GM12878 (cell line): ENCODE results near the gene GK. TPM values are rescaled to one million over a fixed set of nuclear protein-coding genes. Genes with fewer than 3 reads are reported as not detected.
A peak's percentile ranks its signal among the peaks of the same experiment; 100 is the strongest.

Experiments
- ATAC-seq: fragments of 200-7000 bp; cut with Tn5 transposase; 3 replicates; pipeline ENCODE4 v1.9.1; 2020; ENCODE audit warnings: mild to moderate bottlenecking, moderate library complexity
- BruUV-seq: library from RNA; stranded (reverse); fragments of 400-500 nt; replicated peaks from 2 replicates; lab custom pipeline; 2021; lab: Mats Ljungman, UMichigan
- CTCF ChIA-PET: fragments of 300-600 bp; sonication (Branson Sonifier 250); formaldehyde crosslinking; extraction: SDS; loops from one replicate; lab custom pipeline; 2021; ENCODE audit warnings: inconsistent platforms; lab: Yijun Ruan, JAX
- POLR2A ChIA-PET: fragments of 350-600 bp; formaldehyde crosslinking; extraction: SDS; loops from one replicate; lab custom pipeline; 2021; ENCODE audit warnings: inconsistent platforms; lab: Charles Lee
- RAD21 ChIA-PET: fragments of 300-600 bp; sonication (Branson Sonifier 250); formaldehyde crosslinking; loops from one replicate; lab custom pipeline; 2023; ENCODE audit warnings: antibody characterized with exemption; ENCODE audit not compliant: unreplicated experiment; lab: Charles Lee
- SMC1A ChIA-PET: fragments of 300-600 bp; sonication (Branson Sonifier 250); formaldehyde crosslinking; loops from one replicate; lab custom pipeline; 2023; ENCODE audit not compliant: unreplicated experiment, uncharacterized antibody; lab: Charles Lee
- DNase-seq: peaks from one replicate; pipeline ENCODE4 v3.0.0-alpha.2; 2011; ENCODE audit warnings: low read depth, low spot score
- FAIRE-seq: peaks from 3 replicates; lab custom pipeline; 2011; peaks lifted over from hg19 to GRCh38; lab: Jason Lieb, UNC
- H2AFZ ChIP-seq: 2 replicates; pipeline ENCODE4 v1.6.0; 2011; ENCODE audit warnings: low read depth, low read length, control low read depth; ENCODE audit not compliant: control insufficient read depth
- H3K27ac ChIP-seq: 2 replicates; pipeline ENCODE4 v1.5.1; 2011; ENCODE audit warnings: control low read depth; ENCODE audit not compliant: control insufficient read depth, insufficient read depth
- H3K27me3 ChIP-seq, 2 experiments: replicated peaks in 1 of 2; 2 replicates each; pipeline versions ENCODE4 v1.6.0 to v1.6.1; 2011; ENCODE audit warnings: low read length in 1 of 2; ENCODE audit not compliant: control insufficient read depth in 2 of 2, insufficient read depth in 2 of 2
- H3K36me3 ChIP-seq, 2 experiments: 2 replicates each; pipeline ENCODE4 v1.5.1; 2011; ENCODE audit warnings: low read length in 1 of 2; ENCODE audit not compliant: control insufficient read depth in 2 of 2, insufficient read depth in 2 of 2
- H3K4me1 ChIP-seq: 2 replicates; pipeline ENCODE4 v1.6.1; 2011; ENCODE audit warnings: mild to moderate bottlenecking, low read length, moderate library complexity, mixed read lengths; ENCODE audit not compliant: control insufficient read depth, insufficient read depth
- H3K4me2 ChIP-seq: 2 replicates; pipeline ENCODE4 v1.6.0; 2011; ENCODE audit warnings: control low read depth; ENCODE audit not compliant: control insufficient read depth, insufficient read depth
- H3K4me3 ChIP-seq: fragments of 200-600 bp; sonication (generic); 2 replicates; pipeline ENCODE4 v1.5.1; 2016
- H3K79me2 ChIP-seq: 2 replicates; pipeline ENCODE4 v1.6.0; 2011; ENCODE audit warnings: low read length; ENCODE audit not compliant: control insufficient read depth, insufficient read depth
- H3K9ac ChIP-seq: 2 replicates; pipeline ENCODE4 v1.8.0; 2011; ENCODE audit warnings: low read length, control low read depth, mixed read lengths; ENCODE audit not compliant: control insufficient read depth, insufficient read depth
- H3K9me3 ChIP-seq: replicated peaks from 3 replicates; pipeline ENCODE4 v1.5.1; 2011; ENCODE audit warnings: mild to moderate bottlenecking, low read length; ENCODE audit not compliant: control insufficient read depth, insufficient read depth
- H4K20me1 ChIP-seq: 2 replicates; pipeline ENCODE4 v1.6.0; 2011; ENCODE audit not compliant: control insufficient read depth, insufficient read depth
- BHLHE40 ChIP-seq, 2 experiments: fragments of 450-650 bp in 1 of 2; IDR thresholded peaks; 2 replicates each; pipeline ENCODE4 v1.6.1; 2011 to 2017; ENCODE audit warnings: low read depth in 2 of 2, borderline replicate concordance in 1 of 2, improper control_type of control experiment in 1 of 2, low read length in 1 of 2, mild to moderate bottlenecking in 1 of 2
- CTCF ChIP-seq, 3 experiments: IDR thresholded peaks in 2 of 3; conservative IDR thresholded peaks in 1 of 3; 2 replicates each; pipeline ENCODE4 v1.5.1; 2011; ENCODE audit warnings: low read depth in 3 of 3, low read length in 3 of 3, mild to moderate bottlenecking in 3 of 3, control low read depth in 2 of 3, moderate library complexity in 2 of 3, inconsistent platforms in 1 of 3, mixed read lengths in 1 of 3; ENCODE audit not compliant: control insufficient read depth in 2 of 3, insufficient read depth in 1 of 3; ENCODE audit errors: extremely low read depth in 1 of 3
- DPF2 ChIP-seq: fragments of 450-650 bp; IDR thresholded peaks from 2 replicates; pipeline ENCODE4 v1.6.1; 2017; ENCODE audit warnings: mild to moderate bottlenecking
- ELK1 ChIP-seq: IDR thresholded peaks from 2 replicates; pipeline ENCODE4 v1.6.1; 2012; ENCODE audit warnings: low read depth, low read length, improper control_type of control experiment
- FOS ChIP-seq: IDR thresholded peaks from 3 replicates; pipeline ENCODE4 v1.6.1; 2011; ENCODE audit warnings: borderline replicate concordance; ENCODE audit not compliant: insufficient read length; ENCODE audit errors: extremely low read depth
- KAT2A ChIP-seq: conservative IDR thresholded peaks from 2 replicates; pipeline ENCODE4 v1.6.1; 2011; ENCODE audit warnings: low read depth, low read length; ENCODE audit not compliant: control insufficient read depth
- NBN ChIP-seq: fragments of 450-650 bp; IDR thresholded peaks from 2 replicates; pipeline ENCODE4 v1.6.1; 2016
- NFYA ChIP-seq: IDR thresholded peaks from 2 replicates; pipeline ENCODE4 v1.6.1; 2011; ENCODE audit warnings: low read depth, mild to moderate bottlenecking, low read length, improper control_type of control experiment, borderline replicate concordance
- NR2F1 ChIP-seq: fragments of 450-650 bp; conservative IDR thresholded peaks from 2 replicates; pipeline ENCODE4 v1.6.1; 2017; ENCODE audit warnings: mild to moderate bottlenecking
- RUNX3 ChIP-seq: IDR thresholded peaks from 2 replicates; pipeline ENCODE4 v1.6.1; 2012; ENCODE audit warnings: low read length, inconsistent platforms
- SMC3 ChIP-seq: IDR thresholded peaks from 2 replicates; pipeline ENCODE4 v1.6.1; 2011; ENCODE audit warnings: low read length, improper control_type of control experiment, borderline replicate concordance
- SP1 ChIP-seq: IDR thresholded peaks from one replicate; pipeline ENCODE4 v1.6.1; 2011; ENCODE audit warnings: low read depth, low read length
- USF2 ChIP-seq: IDR thresholded peaks from 2 replicates; pipeline ENCODE4 v1.6.1; 2011; ENCODE audit warnings: low read depth, low read length, improper control_type of control experiment, borderline replicate concordance
- whole genome bisulfite sequencing: methylation state at CpG from one replicate; pipeline ENCODE4 v1.1.6; 2016; ENCODE audit warnings: low lambda C conversion rate; ENCODE audit not compliant: insufficient replicate concordance, insufficient coverage; ENCODE audit errors: missing lambda C conversion rate; 5-methylcytosine and 5-hydroxymethylcytosine counted together
- in situ Hi-C: fragments of 300-500 bp; cut with MboI; formaldehyde crosslinking; loops from 9 replicates; pipeline ENCODE4 v1.14.3; 2018; ENCODE audit warnings: mixed read lengths
- intact Hi-C: fragments of 100-400 bp; cut with micrococcal nuclease; formaldehyde crosslinking; loops from one replicate; pipeline ENCODE4 v1.14.2; 2022; ENCODE audit not compliant: unreplicated experiment
- polyA plus RNA-seq, 11 experiments: library from polyadenylated mRNA; depleted of rRNA in 4 of 11; unstranded in 6 of 11; stranded (reverse) in 5 of 11; fragments of >200 nt; fragmentation: Nextera tagmentation in 4 of 11; fragmentation: Illumina TruSeq in 1 of 11; extraction: Ambion mirVana in 4 of 11; extraction: Trizol in 1 of 11; gene quantifications; 1 replicate in 1 of 11; 2 replicates in 10 of 11; pipeline versions ENCODE4 v1.2.1 to v1.2.3, GENCODE V29; 2011 to 2016; ENCODE audit warnings: inconsistent platforms in 2 of 11, missing spikeins in 2 of 11, low read depth in 1 of 11
- total RNA-seq, 4 experiments: library from RNA; depleted of rRNA in 3 of 4; stranded (reverse); fragments of >200 nt in 3 of 4; fragmentation: Illumina TruSeq in 1 of 4; extraction: Trizol in 1 of 4; gene quantifications; 2 replicates each; pipeline versions ENCODE4 v1.2.1 to v1.2.3, GENCODE V29; 2013 to 2021

The GK gene
- total and polyA plus RNA-seq, 10 of the 15 experiments (the other 5 are each of a cell fraction or from before 2014, with no cell fraction given), result 6.3 to 22.3 (median 11.1) TPM

- TF ChIP-seq BHLHE40 (IDR thresholded peaks at IDR 0.05; ENCODE audit: borderline replicate concordance in 1 of 2, low read depth in 2 of 2, low read length in 1 of 2) (0 out of 4 replicates have a peak, but pooled peaks of 1 of the 2 experiments have one; percentile 7), FOS (no peak)
These were observed 82.6 kb downstream of the GK start (continued) for GRCh38 chrX:30735839-30736238.

GRCh38 chrX:30741545-30741944 lies 88.3 kb downstream of the GK start:
- ChIA-PET CTCF (no interaction called here), RAD21 (no interaction called here), SMC1A (no interaction called here), POLR2A (no interaction called here)
- H3K79me2 ChIP-seq, result no peaks in the 10 kb centered on the region
- H3K36me3 ChIP-seq, result no peaks in the 10 kb centered on the region; a peak in 1 of 4 replicates
- no peak overlapping the region for H3K4me3 ChIP-seq
- no peak overlapping the region for H3K4me2 ChIP-seq
- no peak overlapping the region for H3K9ac ChIP-seq
- no peak overlapping the region for H3K27ac ChIP-seq
- in situ Hi-C loops (no loop called here), intact Hi-C loops (no loop called here)
- ATAC-seq (no peak), FAIRE-seq (no peak), DNase-seq (no peak)
- no peaks in the 10 kb centered on the region for H3K9me3 ChIP-seq
- BruUV-seq, result no TSS peak
- no peaks in the 10 kb centered on the region; a peak in 1 of 4 replicates for H3K27me3 ChIP-seq
- no peaks in the 10 kb centered on the region for H3K4me1 ChIP-seq
- no peaks in the 10 kb centered on the region for H4K20me1 ChIP-seq
- H2AFZ ChIP-seq, result no peak overlapping the region
- TF ChIP-seq KAT2A (no peak), CTCF (IDR thresholded peaks at IDR 0.05 in 2 of 3, conservative IDR thresholded peaks at IDR 0.05 in 1 of 3; ENCODE audit: control insufficient read depth in 2 of 3, extremely low read depth in 1 of 3, insufficient read depth in 1 of 3, low read depth in 3 of 3, low read length in 3 of 3) (no peak), USF2 (no peak), NBN (no peak), DPF2 (no peak), RUNX3 (no peak), NR2F1 (no peak), NFYA (no peak), SMC3 (no peak), SP1 (no peak), ELK1 (no peak)
- WGBS, result 26% methylated on average over 3 of the region's 3 CpGs
